Skeletal muscle satellite cell (primary cell): ENCODE measurements around the gene WBP1L.

Experiments used
- H3K27me3 ChIP-seq: 2 replicates; pipeline ENCODE4 v1.7.0; 2013; ENCODE audit warnings: low read length; ENCODE audit not compliant: control insufficient read depth, insufficient read depth
- H3K36me3 ChIP-seq: 2 replicates; pipeline ENCODE4 v1.7.0; 2013; ENCODE audit warnings: mild to moderate bottlenecking, control low read depth, low read length; ENCODE audit not compliant: insufficient read depth
- H3K4me1 ChIP-seq: 2 replicates; pipeline ENCODE4 v1.7.0; 2013; ENCODE audit warnings: low read length; ENCODE audit not compliant: control insufficient read depth, insufficient read depth
- H3K4me2 ChIP-seq: 2 replicates; pipeline ENCODE4 v1.7.0; 2013; ENCODE audit warnings: mild to moderate bottlenecking, low read length
- H3K4me3 ChIP-seq: 2 replicates; pipeline ENCODE4 v1.7.0; 2013; ENCODE audit warnings: low read length
- H3K9ac ChIP-seq: 2 replicates; pipeline ENCODE4 v1.7.0; 2013; ENCODE audit warnings: mild to moderate bottlenecking, low read depth, low read length, moderate library complexity
- H3K9me3 ChIP-seq: replicated peaks from 2 replicates; pipeline ENCODE4 v1.7.0; 2013; ENCODE audit warnings: mild to moderate bottlenecking, control low read depth, low read length

Gene WBP1L

GRCh38 chr10:102761981-102762380 is 18.2 kb downstream of the WBP1L start:
- no peak overlapping the region for H3K4me2 ChIP-seq
- H3K36me3 ChIP-seq: peaks cover 8% of the 10 kb centered on the region
- H3K4me1 ChIP-seq: peaks cover 33% of the 10 kb centered on the region
- no peaks in the 10 kb centered on the region for H3K27me3 ChIP-seq
- H3K9ac ChIP-seq: no peak overlapping the region
- no peaks in the 10 kb centered on the region for H3K9me3 ChIP-seq
- no peak overlapping the region for H3K4me3 ChIP-seq

- Histone ChIP-seq H3K9me3 (no peaks in the 10 kb centered on the region), H3K36me3 (peaks cover 8% of the 10 kb centered on the region), H3K4me3 (no peak overlapping the region), H3K4me1 (peaks cover 38% of the 10 kb centered on the region), H3K4me2 (no peak overlapping the region), H3K27me3 (no peaks in the 10 kb centered on the region), H3K9ac (no peak overlapping the region)
Measured at GRCh38 chr10:102762401-102763015, 18.8 kb downstream of the WBP1L start.

GRCh38 chr10:102763037-102763607 is 19.4 kb downstream of the WBP1L start:
- Histone ChIP-seq H3K9ac (no peak overlapping the region), H3K4me2 (no peak overlapping the region)

GRCh38 chr10:102764470-102765161 is 20.9 kb downstream of the WBP1L start:
- Histone ChIP-seq H3K9ac (no peak overlapping the region), H3K4me1 (peaks cover 34% of the 10 kb centered on the region), H3K4me2 (peak overlapping the region; percentile 0), H3K4me3 (no peak overlapping the region), H3K27me3 (no peaks in the 10 kb centered on the region), H3K36me3 (peaks cover 8% of the 10 kb centered on the region), H3K9me3 (no peaks in the 10 kb centered on the region)

More at GRCh38 chr10:102763037-102763607, 19.4 kb downstream of the WBP1L start:
- Histone ChIP-seq H3K36me3 (peaks cover 8% of the 10 kb centered on the region), H3K4me1 (peaks cover 38% of the 10 kb centered on the region), H3K9me3 (no peaks in the 10 kb centered on the region), H3K4me3 (no peak overlapping the region), H3K27me3 (no peaks in the 10 kb centered on the region)

GRCh38 chr10:102765336-102765735 is 21.6 kb downstream of the WBP1L start:
- H3K4me2 ChIP-seq: no peak overlapping the region
- no peaks in the 10 kb centered on the region for H3K27me3 ChIP-seq
- no peak overlapping the region for H3K4me3 ChIP-seq
- H3K9me3 ChIP-seq: no peaks in the 10 kb centered on the region
- peaks cover 34% of the 10 kb centered on the region for H3K4me1 ChIP-seq
- peaks cover 8% of the 10 kb centered on the region for H3K36me3 ChIP-seq
- no peak overlapping the region for H3K9ac ChIP-seq

GRCh38 chr10:102767428-102768160 is 23.8 kb downstream of the WBP1L start:
- H3K9ac ChIP-seq: no peak overlapping the region
- no peaks in the 10 kb centered on the region for H3K27me3 ChIP-seq
- H3K4me2 ChIP-seq: no peak overlapping the region
- no peaks in the 10 kb centered on the region for H3K9me3 ChIP-seq
- H3K36me3 ChIP-seq: peaks cover 8% of the 10 kb centered on the region
- peaks cover 32% of the 10 kb centered on the region for H3K4me1 ChIP-seq
- H3K4me3 ChIP-seq: no peak overlapping the region

GRCh38 chr10:102769375-102770107 is 25.8 kb downstream of the WBP1L start:
- H3K4me2 ChIP-seq: no peak overlapping the region
- H3K9me3 ChIP-seq: no peaks in the 10 kb centered on the region
- no peak overlapping the region for H3K9ac ChIP-seq
- peaks cover 4% of the 10 kb centered on the region for H3K36me3 ChIP-seq
- peaks cover 44% of the 10 kb centered on the region for H3K4me1 ChIP-seq
- H3K4me3 ChIP-seq: no peak overlapping the region
- no peaks in the 10 kb centered on the region for H3K27me3 ChIP-seq

- H3K4me2 ChIP-seq: no peak overlapping the region
- no peak overlapping the region for H3K4me3 ChIP-seq
- H3K9me3 ChIP-seq: no peaks in the 10 kb centered on the region
- H3K36me3 ChIP-seq: peaks cover 4% of the 10 kb centered on the region
- no peaks in the 10 kb centered on the region for H3K27me3 ChIP-seq
- H3K9ac ChIP-seq: no peak overlapping the region
- peaks cover 44% of the 10 kb centered on the region for H3K4me1 ChIP-seq
Measured at GRCh38 chr10:102770108-102770482, 26.3 kb downstream of the WBP1L start.

GRCh38 chr10:102770792-102771191 is 27.0 kb downstream of the WBP1L start:
- H3K4me1 ChIP-seq: peaks cover 51% of the 10 kb centered on the region
- no peaks in the 10 kb centered on the region for H3K9me3 ChIP-seq
- H3K27me3 ChIP-seq: no peaks in the 10 kb centered on the region
- no peak overlapping the region for H3K9ac ChIP-seq
- no peak overlapping the region for H3K4me3 ChIP-seq
- H3K4me2 ChIP-seq: no peak overlapping the region
- peaks cover under 1% of the 10 kb centered on the region for H3K36me3 ChIP-seq

GRCh38 chr10:102773320-102773719 is 29.6 kb downstream of the WBP1L start:
- Histone ChIP-seq H3K36me3 (peaks cover 6% of the 10 kb centered on the region), H3K4me2 (no peak overlapping the region), H3K4me1 (peaks cover 63% of the 10 kb centered on the region), H3K9ac (no peak overlapping the region), H3K27me3 (no peaks in the 10 kb centered on the region), H3K4me3 (no peak overlapping the region), H3K9me3 (no peaks in the 10 kb centered on the region)

GRCh38 chr10:102773986-102774385 is 30.2 kb downstream of the WBP1L start:
- peaks cover 6% of the 10 kb centered on the region for H3K36me3 ChIP-seq
- H3K9ac ChIP-seq: no peak overlapping the region
- H3K4me3 ChIP-seq: no peak overlapping the region
- no peaks in the 10 kb centered on the region for H3K9me3 ChIP-seq
- peaks cover 70% of the 10 kb centered on the region for H3K4me1 ChIP-seq
- no peak overlapping the region for H3K4me2 ChIP-seq
- H3K27me3 ChIP-seq: no peaks in the 10 kb centered on the region
